ENCODE results near the gene GALP.
"Not testable (repeated sequence)": the region's sequence is repeated elsewhere in the genome, so short reads cannot be mapped to it uniquely, and the experiment has no call there.

GALP gene

GRCh38 chr19:56177564-56178243 is 1.9 kb downstream of the GALP start:
- no peak for DNase-seq (ENCODE audit: extremely low read depth in 1 of 2, low read depth in 1 of 2)

- no peak for DNase-seq (ENCODE audit: extremely low read depth in 1 of 2, low read depth in 1 of 2)
Observed at GRCh38 chr19:56189785-56190184, 14.0 kb downstream of the GALP start.

- DNase-seq (ENCODE audit: extremely low read depth in 1 of 2, low read depth in 1 of 2) = no peak
Observed at GRCh38 chr19:56191115-56191514, 15.3 kb downstream of the GALP start.

GRCh38 chr19:56191711-56192110 is 15.9 kb downstream of the GALP start:
- DNase-seq (ENCODE audit: extremely low read depth in 1 of 2, low read depth in 1 of 2) = no peak

GRCh38 chr19:56193981-56194640 is 18.3 kb downstream of the GALP start:
- no peak for DNase-seq (ENCODE audit: extremely low read depth in 1 of 2, low read depth in 1 of 2)

GRCh38 chr19:56197646-56198045 is 21.8 kb downstream of the GALP start, which contains the start of gene ZSCAN5B:
Gene ZSCAN5B (minus strand): TSS chr19:56197783. CDS start chr19:56193052, 4,731 bp downstream.
- not testable (repeated sequence) for DNase-seq (ENCODE audit: extremely low read depth in 1 of 2, low read depth in 1 of 2)

GRCh38 chr19:56199687-56200086 is 23.9 kb downstream of the GALP start:
- no peak for DNase-seq (ENCODE audit: extremely low read depth in 1 of 2, low read depth in 1 of 2)

GRCh38 chr19:56201973-56202372 is 26.2 kb downstream of the GALP start, which contains the start of gene ZSCAN5C:
Gene ZSCAN5C (plus strand): TSS chr19:56202273. CDS start chr19:56205914, 3,641 bp downstream.
- DNase-seq (ENCODE audit: extremely low read depth in 1 of 2, low read depth in 1 of 2) = no peak

- not testable (repeated sequence) for DNase-seq (ENCODE audit: extremely low read depth in 1 of 2, low read depth in 1 of 2)
Observed at GRCh38 chr19:56207581-56207980, 31.8 kb downstream of the GALP start.

- no peak for DNase-seq (ENCODE audit: extremely low read depth in 1 of 2, low read depth in 1 of 2)
Observed at GRCh38 chr19:56209091-56209490, 33.3 kb downstream of the GALP start.

- not testable (repeated sequence) for DNase-seq (ENCODE audit: extremely low read depth in 1 of 2, low read depth in 1 of 2)
Observed at GRCh38 chr19:56210036-56210435, 34.2 kb downstream of the GALP start.

- no peak for DNase-seq (ENCODE audit: extremely low read depth in 1 of 2, low read depth in 1 of 2)
Observed at GRCh38 chr19:56211718-56212117, 35.9 kb downstream of the GALP start.

GRCh38 chr19:56217039-56217949 is 41.5 kb downstream of the GALP start:
- DNase-seq (ENCODE audit: extremely low read depth in 1 of 2, low read depth in 1 of 2) = no peak

GRCh38 chr19:56218961-56219360 is 43.2 kb downstream of the GALP start:
- no peak for DNase-seq (ENCODE audit: extremely low read depth in 1 of 2, low read depth in 1 of 2)

GRCh38 chr19:56221442-56221841 is 45.6 kb downstream of the GALP start:
- DNase-seq (ENCODE audit: extremely low read depth in 1 of 2, low read depth in 1 of 2) = not testable (repeated sequence)

- DNase-seq (ENCODE audit: extremely low read depth in 1 of 2, low read depth in 1 of 2) = no peak
Observed at GRCh38 chr19:56221851-56222250, 46.0 kb downstream of the GALP start.

GRCh38 chr19:56222901-56223300 is 47.1 kb downstream of the GALP start:
- no peak for DNase-seq (ENCODE audit: extremely low read depth in 1 of 2, low read depth in 1 of 2)

GRCh38 chr19:56223481-56223880 is 47.7 kb downstream of the GALP start:
- DNase-seq (ENCODE audit: extremely low read depth in 1 of 2, low read depth in 1 of 2) = no peak

Data from stimulated activated CD8-positive, alpha-beta memory T cell treated with anti-CD3 and anti-CD28 coated beads, Interleukin-7, amount 100 ng/mL, for 48 hours (primary cell).